HG02870 (cell line): ENCODE results near the gene WRNIP1.
"Not testable (repeated sequence)": the region's sequence is repeated elsewhere in the genome, so short reads cannot be mapped to it uniquely, and the experiment has no call there.

ENCODE experiments used
- ATAC-seq: cut with Tn5 transposase; IDR thresholded peaks from one replicate; pipeline ENCODE4 v1.9.1; 2021; ENCODE audit warnings: mild to moderate bottlenecking, moderate library complexity; ENCODE audit not compliant: unreplicated experiment

WRNIP1 gene

GRCh38 chr6:2760882-2761842, 4.0 kb upstream of the WRNIP1 start:
- no peak for ATAC-seq

GRCh38 chr6:2762868-2763267, 2.3 kb upstream of the WRNIP1 start:
- not testable (repeated sequence) for ATAC-seq

GRCh38 chr6:2763345-2763841, 1.8 kb upstream of the WRNIP1 start:
- ATAC-seq: no peak

GRCh38 chr6:2763876-2764540, 1.2 kb upstream of the WRNIP1 start:
- ATAC-seq: no peak

- ATAC-seq: peak; percentile 63
Observed at GRCh38 chr6:2764610-2765165, 505 bp upstream of the WRNIP1 start.

- peak; percentile 11 for ATAC-seq
Observed at GRCh38 chr6:2765896-2766766, 938 bp downstream of the WRNIP1 start.

GRCh38 chr6:2766767-2767656, 1.8 kb downstream of the WRNIP1 start:
- no peak for ATAC-seq

GRCh38 chr6:2767657-2768524, 2.7 kb downstream of the WRNIP1 start:
- ATAC-seq: no peak

GRCh38 chr6:2768696-2769095, 3.5 kb downstream of the WRNIP1 start:
- no peak for ATAC-seq

GRCh38 chr6:2770171-2770570, 5.0 kb downstream of the WRNIP1 start:
- ATAC-seq: no peak

GRCh38 chr6:2771079-2771478, 5.9 kb downstream of the WRNIP1 start:
- ATAC-seq: no peak

GRCh38 chr6:2772840-2773239, 7.6 kb downstream of the WRNIP1 start:
- ATAC-seq: no peak

GRCh38 chr6:2773449-2773848, 8.3 kb downstream of the WRNIP1 start:
- no peak for ATAC-seq

GRCh38 chr6:2775003-2775402, 9.8 kb downstream of the WRNIP1 start:
- ATAC-seq: no peak

- no peak for ATAC-seq
Observed at GRCh38 chr6:2777249-2777648, 12.1 kb downstream of the WRNIP1 start.

- ATAC-seq: no peak
Observed at GRCh38 chr6:2780102-2780737, 15.0 kb downstream of the WRNIP1 start.

- no peak for ATAC-seq
Observed at GRCh38 chr6:2781685-2782355, 16.6 kb downstream of the WRNIP1 start.

GRCh38 chr6:2782356-2782708, 17.1 kb downstream of the WRNIP1 start:
- no peak for ATAC-seq
